Measurements from ENCODE around the gene KCTD1. TPM values are rescaled to one million over a fixed set of nuclear protein-coding genes. Genes with fewer than 3 reads are reported as not detected.

Gene KCTD1
- total and polyA plus RNA-seq, 2 of the 4 experiments (the other 2 are of a cell fraction) = 5.0 to 5.8 TPM

GRCh38 chr18:26459340-26459739 lies 89.0 kb downstream of the KCTD1 start:
- Histone ChIP-seq H3K9me3 (ENCODE audit: control insufficient read depth, insufficient read depth, low read length) (no peaks in the 10 kb centered on the region), H3K27me3 (ENCODE audit: control insufficient read depth, insufficient read depth, low read length) (no peaks in the 10 kb centered on the region), H4K20me1 (ENCODE audit: insufficient read depth, low read length) (no peaks in the 10 kb centered on the region), H3K18ac (ENCODE audit: low read depth, low read length) (no peak overlapping the region), H2AFZ (replicated peaks; ENCODE audit: low read length, poor library complexity) (peak overlapping the region; percentile 76), H2AK5ac (ENCODE audit: low read depth, low read length) (peak overlapping the region; percentile 56; the same call in 1 of the 2 replicates), H4K8ac (ENCODE audit: low read depth in 2 of 2, low read length in 2 of 2) (peak overlapping the region; percentile 19 to 39; a peak in 1 of 4 replicates), H2BK120ac (ENCODE audit: low read depth, low read length) (no peak overlapping the region), H3K9ac (ENCODE audit: low read depth, low read length) (no peak overlapping the region), H2AK9ac (replicated peaks; ENCODE audit: low read depth, low read length, poor library complexity) (no peak overlapping the region), H3K4me1 (ENCODE audit: control insufficient read depth, insufficient read depth, low read length) (peaks cover 9% of the 10 kb centered on the region), H3K14ac (replicated peaks; ENCODE audit: low read depth, low read length) (peak overlapping the region; percentile 83; the same call in 1 of the 2 replicates), H2BK20ac (ENCODE audit: low read depth, low read length) (no peak overlapping the region), H4K5ac (ENCODE audit: low read depth, low read length) (no peak overlapping the region), H4K91ac (ENCODE audit: insufficient read depth, low read depth, low read length) (peak overlapping the region; percentile 3; the same call in 1 of the 2 replicates), H3K4me2 (ENCODE audit: low read depth, low read length) (no peak overlapping the region), H3K36me3 (ENCODE audit: control insufficient read depth, insufficient read depth, low read length) (peaks cover 7% of the 10 kb centered on the region), H3K9me1 (ENCODE audit: insufficient read depth, low read length) (peaks cover 14% of the 10 kb centered on the region), H2BK15ac (ENCODE audit: low read depth, low read length) (0 out of 3 replicates have a peak overlapping the region, but pooled peaks have one; percentile 34), H3K4ac (ENCODE audit: low read depth, low read length) (peak overlapping the region; percentile 50; the same call in 1 of the 2 replicates), H3K27ac (ENCODE audit: insufficient read depth, low read length) (no peak overlapping the region), H2BK5ac (ENCODE audit: low read depth, low read length, poor library complexity, severe bottlenecking) (no peak overlapping the region), H3K23ac (ENCODE audit: low read depth, low read length) (no peak overlapping the region), H3K4me3 (ENCODE audit: insufficient read depth, low read depth, low read length) (no peak overlapping the region), H3K56ac (ENCODE audit: extremely low read depth, insufficient read depth, low read length) (no peak overlapping the region), H3K79me1 (ENCODE audit: low read depth in 1 of 2, low read length in 2 of 2) (no peaks in the 10 kb centered on the region)
- no peak for ATAC-seq (ENCODE audit: low read depth)
- ChIA-PET POLR2A (ENCODE audit: unreplicated experiment) (no interaction called here), CTCF (interaction anchor here (0.6 kb wide), 1 partner anchor 11 kb away, joined by 4 read pairs; no protein-coding TSS in a partner anchor)
- no TSS peak for BruUV-seq (replicated peaks)
- dilution Hi-C loops (cut with HindIII; ENCODE audit: low sequenced_read_pairs, unreplicated experiment) = no loop called here
- TF ChIP-seq MAFK (IDR thresholded peaks at IDR 0.05; ENCODE audit: low read depth, low read length) (no peak), RFX5 (IDR thresholded peaks at IDR 0.05; ENCODE audit: low read depth, low read length) (no peak), POLR2A (IDR thresholded peaks at IDR 0.05; ENCODE audit: low read depth, low read length) (no peak)
- DNase-seq = no peak
- WGBS, 2 experiments (ENCODE audit: extremely low coverage in 2 of 2, insufficient read length in 1 of 2) = 93% methylated on average over 5 of the region's 12 CpGs; no CpG with 5 or more reads in 1 of the 2 experiments
- intact Hi-C loops (cut with micrococcal nuclease) = no loop called here
- in situ Hi-C loops (cut with MboI; ENCODE audit: low sequenced_read_pairs) = no loop called here
